Measurements from ENCODE around the gene CHRNA9.

The CHRNA9 gene

DNA sequence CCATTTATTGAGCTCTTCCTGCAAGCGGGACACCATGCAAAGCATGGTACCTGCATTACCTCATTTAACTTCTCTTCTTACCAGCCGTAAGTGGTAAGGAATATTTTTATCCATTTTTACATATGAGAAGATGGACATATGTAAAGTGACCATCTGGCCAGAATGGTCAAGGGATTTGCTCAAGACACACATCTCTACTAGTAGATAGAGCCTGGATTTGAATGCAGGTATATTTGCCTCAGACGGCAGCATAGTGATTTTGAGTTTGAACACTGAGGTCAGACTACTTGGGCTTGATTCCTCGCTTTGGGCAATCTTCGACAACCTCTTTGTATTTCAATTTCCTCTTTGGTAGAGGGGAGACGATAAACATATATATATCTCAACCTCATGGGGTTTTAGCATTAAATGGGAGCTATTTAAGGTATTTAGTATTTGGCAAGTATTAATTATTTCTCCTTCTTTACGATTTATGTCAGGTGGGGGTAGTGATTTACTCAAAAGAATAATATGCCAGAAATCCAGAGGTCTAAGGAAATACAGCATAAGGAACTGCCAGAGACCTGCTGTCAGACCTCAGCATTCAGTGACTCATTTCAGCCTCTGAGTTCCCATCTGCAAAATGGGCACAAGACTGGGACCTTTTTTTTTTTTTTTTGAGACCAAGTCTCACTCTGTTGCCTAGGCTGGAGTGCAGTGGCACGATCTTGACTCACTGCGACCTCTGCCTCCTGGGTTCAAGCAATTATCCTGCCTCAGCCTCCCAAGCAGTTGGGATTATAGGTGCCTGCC is 34.6 kb upstream of the CHRNA9 start:
- H4K8ac ChIP-seq (ENCODE audit: low read depth, low read length) = no peak overlapping the region
- H3K9ac ChIP-seq (ENCODE audit: low read depth, low read length, poor library complexity) = no peak overlapping the region
- no peak overlapping the region for H2BK5ac ChIP-seq (ENCODE audit: low read length)
- no peak overlapping the region for H2AFZ ChIP-seq (ENCODE audit: low read length)
- no peak overlapping the region for H3K4me2 ChIP-seq (ENCODE audit: insufficient read depth, low read length, poor library complexity, severe bottlenecking)
- no peak overlapping the region for H2BK12ac ChIP-seq (ENCODE audit: low read length)
- H3K27ac ChIP-seq (replicated peaks; ENCODE audit: low read length) = no peak overlapping the region
- H3K4me1 ChIP-seq (ENCODE audit: control insufficient read depth in 2 of 2, insufficient read depth in 1 of 2, low read depth in 1 of 2, low read length in 2 of 2) = no peaks in the 10 kb centered on the region
- no peak for DNase-seq (ENCODE audit: low spot score)
- no peak overlapping the region for H4K91ac ChIP-seq (ENCODE audit: low read depth, low read length, poor library complexity)
- H2BK120ac ChIP-seq (ENCODE audit: low read depth, low read length) = no peak overlapping the region
- no peak overlapping the region for H3K14ac ChIP-seq (ENCODE audit: low read length)
- no peak overlapping the region for H3K23ac ChIP-seq (ENCODE audit: low read depth, low read length, poor library complexity)
- no peak overlapping the region for H3K18ac ChIP-seq (ENCODE audit: low read length)
- no peak overlapping the region for H3K4me3 ChIP-seq (ENCODE audit: low read length in 2 of 2)
- no peaks in the 10 kb centered on the region for H3K36me3 ChIP-seq (replicated peaks in 1 of 2; ENCODE audit: control insufficient read depth in 2 of 2, insufficient read depth in 2 of 2, low read length in 2 of 2)
- no peak overlapping the region for H2AK5ac ChIP-seq (ENCODE audit: low read depth, low read length)
- H3K79me1 ChIP-seq (ENCODE audit: low read depth, low read length) = no peaks in the 10 kb centered on the region
- H3K9me3 ChIP-seq (replicated peaks in 1 of 2; ENCODE audit: control insufficient read depth in 2 of 2, insufficient read depth in 1 of 2, low read depth in 1 of 2, low read length in 2 of 2) = peaks cover 3 to 9% of the 10 kb centered on the region in 2 donors
- no peak overlapping the region for H3K4ac ChIP-seq (ENCODE audit: low read length)
- peaks cover 0 to 5% (median 0%) of the 10 kb centered on the region in 3 experiments for H3K27me3 ChIP-seq (ENCODE audit: control insufficient read depth in 3 of 3, insufficient read depth in 3 of 3, low read depth in 1 of 3, low read length in 3 of 3)
- no peak overlapping the region for H2BK15ac ChIP-seq (ENCODE audit: low read length)
- no CpG with 5 or more reads among the region's 9 CpGs for WGBS, 2 donors (ENCODE audit: extremely low coverage in 2 of 2, insufficient read length in 2 of 2, insufficient replicate concordance in 1 of 2)

DNA sequence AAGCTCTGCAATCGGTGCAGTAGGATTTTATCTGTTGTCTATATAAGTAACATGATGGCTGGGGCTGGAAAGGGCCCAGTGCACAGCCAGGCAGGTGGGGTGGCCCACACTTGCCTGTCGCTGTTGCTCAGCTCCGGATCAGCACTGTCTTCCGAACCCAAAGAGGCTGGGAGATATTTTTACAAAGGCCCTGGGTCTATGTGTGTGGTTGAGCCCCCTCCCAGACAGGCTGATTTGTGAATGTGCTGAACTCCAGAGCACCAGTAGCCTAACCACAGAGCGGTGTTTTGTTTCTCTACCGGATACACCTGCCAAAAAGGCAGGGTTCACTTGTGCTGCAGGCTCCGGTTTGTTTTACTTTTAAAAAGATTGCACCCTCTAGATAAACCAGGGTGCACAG is 33.5 kb upstream of the CHRNA9 start:
- Histone ChIP-seq H3K4me1 (ENCODE audit: control insufficient read depth in 2 of 2, insufficient read depth in 1 of 2, low read depth in 1 of 2, low read length in 2 of 2) (no peaks in the 10 kb centered on the region), H3K4ac (ENCODE audit: low read length) (no peak overlapping the region), H3K9ac (ENCODE audit: low read depth, low read length, poor library complexity) (no peak overlapping the region), H3K23ac (ENCODE audit: low read depth, low read length, poor library complexity) (no peak overlapping the region), H2BK5ac (ENCODE audit: low read length) (no peak overlapping the region), H2AK5ac (ENCODE audit: low read depth, low read length) (no peak overlapping the region), H3K4me3 (ENCODE audit: low read length in 2 of 2) (no peak overlapping the region), H3K4me2 (ENCODE audit: insufficient read depth, low read length, poor library complexity, severe bottlenecking) (no peak overlapping the region), H2AFZ (ENCODE audit: low read length) (peak overlapping the region; percentile 36), H3K9me3 (replicated peaks in 1 of 2; ENCODE audit: control insufficient read depth in 2 of 2, insufficient read depth in 1 of 2, low read depth in 1 of 2, low read length in 2 of 2) (peaks cover 3 to 9% of the 10 kb centered on the region in 2 donors), H3K79me1 (ENCODE audit: low read depth, low read length) (no peaks in the 10 kb centered on the region), H3K18ac (ENCODE audit: low read length) (no peak overlapping the region), H2BK120ac (ENCODE audit: low read depth, low read length) (no peak overlapping the region), H4K8ac (ENCODE audit: low read depth, low read length) (no peak overlapping the region), H3K27me3 (ENCODE audit: control insufficient read depth in 3 of 3, insufficient read depth in 3 of 3, low read depth in 1 of 3, low read length in 3 of 3) (peaks cover 0 to 5% (median 0%) of the 10 kb centered on the region in 3 experiments), H3K27ac (replicated peaks; ENCODE audit: low read length) (no peak overlapping the region), H4K91ac (ENCODE audit: low read depth, low read length, poor library complexity) (no peak overlapping the region), H3K36me3 (replicated peaks in 1 of 2; ENCODE audit: control insufficient read depth in 2 of 2, insufficient read depth in 2 of 2, low read length in 2 of 2) (no peaks in the 10 kb centered on the region), H2BK12ac (ENCODE audit: low read length) (no peak overlapping the region), H2BK15ac (ENCODE audit: low read length) (no peak overlapping the region), H3K14ac (ENCODE audit: low read length) (no peak overlapping the region)
- DNase-seq (ENCODE audit: low spot score) = no peak
- WGBS, 2 donors (ENCODE audit: extremely low coverage in 2 of 2, insufficient read length in 2 of 2, insufficient replicate concordance in 1 of 2) = no CpG with 5 or more reads among the region's 7 CpGs

DNA sequence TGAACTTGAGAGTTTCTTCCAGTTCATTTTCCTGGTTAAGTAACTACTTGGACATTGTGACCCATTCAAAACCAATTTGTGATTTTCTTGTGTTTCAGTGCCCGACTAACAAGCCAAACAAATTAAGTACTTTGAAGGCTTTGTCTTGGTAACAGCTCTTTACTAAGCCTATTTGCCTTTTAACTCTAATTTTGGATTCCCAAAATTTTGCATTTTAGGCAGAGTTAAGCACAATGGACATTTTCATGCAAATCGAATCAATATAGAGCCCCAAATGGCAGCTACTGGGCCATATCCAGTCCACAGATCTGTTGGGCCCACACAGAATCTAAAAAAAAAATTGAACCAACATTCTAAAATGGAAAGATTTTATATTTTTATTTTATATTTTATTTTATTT is 31.4 kb upstream of the CHRNA9 start:
- Histone ChIP-seq H4K8ac (ENCODE audit: low read depth, low read length) (no peak overlapping the region), H3K79me1 (ENCODE audit: low read depth, low read length) (no peaks in the 10 kb centered on the region), H2AFZ (ENCODE audit: low read length) (peak overlapping the region; percentile 17), H3K9me3 (replicated peaks in 1 of 2; ENCODE audit: control insufficient read depth in 2 of 2, insufficient read depth in 1 of 2, low read depth in 1 of 2, low read length in 2 of 2) (peaks cover 3 to 9% of the 10 kb centered on the region in 2 donors), H2BK12ac (ENCODE audit: low read length) (no peak overlapping the region), H3K14ac (ENCODE audit: low read length) (no peak overlapping the region), H3K27me3 (ENCODE audit: control insufficient read depth in 3 of 3, insufficient read depth in 3 of 3, low read depth in 1 of 3, low read length in 3 of 3) (peaks cover 0 to 5% (median 0%) of the 10 kb centered on the region in 3 experiments), H4K91ac (ENCODE audit: low read depth, low read length, poor library complexity) (no peak overlapping the region), H3K27ac (replicated peaks; ENCODE audit: low read length) (no peak overlapping the region), H3K18ac (ENCODE audit: low read length) (no peak overlapping the region), H3K36me3 (replicated peaks in 1 of 2; ENCODE audit: control insufficient read depth in 2 of 2, insufficient read depth in 2 of 2, low read length in 2 of 2) (no peaks in the 10 kb centered on the region), H2AK5ac (ENCODE audit: low read depth, low read length) (no peak overlapping the region), H3K4ac (ENCODE audit: low read length) (no peak overlapping the region), H3K4me3 (ENCODE audit: low read length in 2 of 2) (no peak overlapping the region), H2BK15ac (ENCODE audit: low read length) (no peak overlapping the region), H3K4me1 (ENCODE audit: control insufficient read depth in 2 of 2, insufficient read depth in 1 of 2, low read depth in 1 of 2, low read length in 2 of 2) (peaks cover 0 to 6% of the 10 kb centered on the region in 2 donors), H2BK5ac (ENCODE audit: low read length) (no peak overlapping the region), H3K9ac (ENCODE audit: low read depth, low read length, poor library complexity) (no peak overlapping the region), H3K23ac (ENCODE audit: low read depth, low read length, poor library complexity) (no peak overlapping the region), H3K4me2 (ENCODE audit: insufficient read depth, low read length, poor library complexity, severe bottlenecking) (no peak overlapping the region), H2BK120ac (ENCODE audit: low read depth, low read length) (no peak overlapping the region)
- no CpG with 5 or more reads among the region's 2 CpGs for whole genome bisulfite sequencing, 2 donors (ENCODE audit: extremely low coverage in 2 of 2, insufficient read length in 2 of 2, insufficient replicate concordance in 1 of 2)
- DNase-seq (ENCODE audit: low spot score) = no peak

DNA sequence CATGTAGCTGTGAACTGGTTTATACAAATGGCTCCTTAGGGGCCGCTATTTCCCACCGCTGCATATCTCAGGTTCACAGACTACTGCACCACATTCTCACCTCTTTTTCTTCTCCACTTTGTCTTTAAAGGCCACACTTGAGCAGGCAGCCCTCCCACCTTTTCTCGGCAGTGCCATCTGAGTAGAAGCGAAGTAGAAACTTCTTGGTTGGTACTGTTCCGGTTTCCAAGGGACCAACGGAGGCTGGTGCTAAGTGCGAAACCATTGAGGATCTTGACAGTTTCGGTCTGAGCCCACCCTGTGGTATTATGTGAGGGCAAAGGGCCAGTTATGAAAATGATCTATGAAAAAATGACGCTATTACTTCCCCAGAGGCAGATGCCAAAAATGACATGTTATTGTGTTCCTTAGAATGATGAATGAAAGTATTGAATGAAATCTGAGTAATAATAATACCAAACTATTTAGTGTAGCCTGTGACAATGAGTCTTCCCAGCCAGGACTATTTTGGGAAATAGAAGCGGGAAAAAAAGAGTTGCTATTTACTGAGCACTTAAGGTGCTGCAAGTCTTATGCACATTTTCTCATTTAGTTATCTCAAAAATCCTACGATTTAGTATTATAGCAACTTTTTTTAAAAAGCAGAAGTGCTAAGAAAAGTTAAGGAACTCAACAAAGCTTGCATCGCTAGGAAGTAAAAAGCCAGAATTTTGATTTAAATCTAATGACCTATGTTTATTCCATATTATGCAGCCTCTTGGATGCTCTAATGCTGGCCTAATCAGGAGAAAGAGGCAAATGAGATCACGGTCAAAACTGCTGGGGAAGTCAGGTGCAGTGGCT is 29.6 kb upstream of the CHRNA9 start:
- Histone ChIP-seq H3K14ac (ENCODE audit: low read length) (no peak overlapping the region), H2BK12ac (ENCODE audit: low read length) (no peak overlapping the region)
- no CpG with 5 or more reads among the region's 13 CpGs for WGBS, 2 donors (ENCODE audit: extremely low coverage in 2 of 2, insufficient read length in 2 of 2, insufficient replicate concordance in 1 of 2)

More for the DNA sequence above, 29.6 kb upstream of the CHRNA9 start:
- H2BK5ac ChIP-seq (ENCODE audit: low read length) = no peak overlapping the region
- H3K23ac ChIP-seq (ENCODE audit: low read depth, low read length, poor library complexity) = no peak overlapping the region
- no peak overlapping the region for H3K4me3 ChIP-seq (ENCODE audit: low read length in 2 of 2)
- DNase-seq (ENCODE audit: low spot score) = no peak
- H4K8ac ChIP-seq (ENCODE audit: low read depth, low read length) = no peak overlapping the region
- H2BK15ac ChIP-seq (ENCODE audit: low read length) = no peak overlapping the region
- H4K91ac ChIP-seq (ENCODE audit: low read depth, low read length, poor library complexity) = no peak overlapping the region
- H2AK5ac ChIP-seq (ENCODE audit: low read depth, low read length) = no peak overlapping the region
- H3K27me3 ChIP-seq (ENCODE audit: control insufficient read depth in 3 of 3, insufficient read depth in 3 of 3, low read depth in 1 of 3, low read length in 3 of 3) = peaks cover 0 to 5% (median 0%) of the 10 kb centered on the region in 3 experiments
- H3K4ac ChIP-seq (ENCODE audit: low read length) = no peak overlapping the region
- no peak overlapping the region for H3K18ac ChIP-seq (ENCODE audit: low read length)
- H2BK120ac ChIP-seq (ENCODE audit: low read depth, low read length) = no peak overlapping the region
- H3K36me3 ChIP-seq (replicated peaks in 1 of 2; ENCODE audit: control insufficient read depth in 2 of 2, insufficient read depth in 2 of 2, low read length in 2 of 2) = no peaks in the 10 kb centered on the region
- H2AFZ ChIP-seq (ENCODE audit: low read length) = no peak overlapping the region
- no peak overlapping the region for H3K4me2 ChIP-seq (ENCODE audit: insufficient read depth, low read length, poor library complexity, severe bottlenecking)
- H3K79me1 ChIP-seq (ENCODE audit: low read depth, low read length) = no peaks in the 10 kb centered on the region
- no peak overlapping the region for H3K27ac ChIP-seq (replicated peaks; ENCODE audit: low read length)
- H3K9ac ChIP-seq (ENCODE audit: low read depth, low read length, poor library complexity) = no peak overlapping the region
- peaks cover 3 to 9% of the 10 kb centered on the region in 2 donors for H3K9me3 ChIP-seq (replicated peaks in 1 of 2; ENCODE audit: control insufficient read depth in 2 of 2, insufficient read depth in 1 of 2, low read depth in 1 of 2, low read length in 2 of 2)
- H3K4me1 ChIP-seq (ENCODE audit: control insufficient read depth in 2 of 2, insufficient read depth in 1 of 2, low read depth in 1 of 2, low read length in 2 of 2) = peaks cover 3 to 9% of the 10 kb centered on the region in 2 donors
